Calu3 (cell line): Measurements from ENCODE around the gene SYDE1. TPM values are rescaled to one million over a fixed set of nuclear protein-coding genes. Genes with fewer than 3 reads are reported as not detected.

Source experiments
- BruUV-seq: library from RNA; stranded (reverse); fragments of 400-500 nt; replicated peaks from 2 replicates; lab custom pipeline; 2021; lab: Mats Ljungman, UMichigan
- CTCF ChIA-PET: fragments of 300-600 bp; sonication (Branson Sonifier 250); formaldehyde crosslinking; loops from one replicate; lab custom pipeline; 2022; ENCODE audit warnings: antibody characterized with exemption; lab: Charles Lee
- DNase-seq: peaks from one replicate; pipeline ENCODE4 v3.0.0; 2022
- H3K27ac Mint-ChIP-seq: one replicate; pipeline ENCODE4 v1.8.0; 2022; ENCODE audit warnings: mixed read lengths; ENCODE audit not compliant: unreplicated experiment
- H3K27me3 Mint-ChIP-seq: one replicate; pipeline ENCODE4 v1.8.0; 2022; ENCODE audit warnings: mixed read lengths; ENCODE audit not compliant: unreplicated experiment
- H3K36me3 Mint-ChIP-seq: one replicate; pipeline ENCODE4 v1.8.0; 2022; ENCODE audit warnings: mild to moderate bottlenecking, moderate library complexity, mixed read lengths; ENCODE audit not compliant: insufficient read depth, unreplicated experiment
- H3K4me1 Mint-ChIP-seq: one replicate; pipeline ENCODE4 v1.8.0; 2022; ENCODE audit warnings: mild to moderate bottlenecking, low read depth, mixed read lengths; ENCODE audit not compliant: unreplicated experiment
- H3K4me3 Mint-ChIP-seq: one replicate; pipeline ENCODE4 v1.8.0; 2022; ENCODE audit warnings: mild to moderate bottlenecking, low read depth, moderate library complexity, mixed read lengths; ENCODE audit not compliant: unreplicated experiment
- H3K9me3 Mint-ChIP-seq: one replicate; pipeline ENCODE4 v1.8.0; 2022; ENCODE audit warnings: low read depth, mixed read lengths; ENCODE audit not compliant: unreplicated experiment
- CTCF ChIP-seq: fragments of 200-600 bp; IDR thresholded peaks from one replicate; pipeline ENCODE4 v1.8.0; 2022; ENCODE audit warnings: antibody characterized with exemption; ENCODE audit not compliant: unreplicated experiment
- intact Hi-C: fragments of 100-400 bp; cut with micrococcal nuclease; formaldehyde crosslinking; loops from one replicate; pipeline ENCODE4 v1.10.0; 2022; ENCODE audit not compliant: unreplicated experiment
- total RNA-seq: library from RNA; stranded (reverse); gene quantifications from 2 replicates; pipeline ENCODE4 v1.2.3, GENCODE V29; 2022

Gene SYDE1
- total RNA-seq, 1 experiment from 2014 or later, result 2.1 TPM

- TF ChIP-seq CTCF, result no peak
- H3K36me3 Mint-ChIP-seq, result no peaks in the 10 kb centered on the region
- peaks cover 3% of the 10 kb centered on the region for H3K9me3 Mint-ChIP-seq
- BruUV-seq, result no TSS peak
- H3K4me3 Mint-ChIP-seq, result no peak overlapping the region
- no peak overlapping the region for H3K27ac Mint-ChIP-seq
- intact Hi-C loops, result no loop called here
- H3K4me1 Mint-ChIP-seq, result peaks cover 12% of the 10 kb centered on the region
- no peak for DNase-seq
- H3K27me3 Mint-ChIP-seq, result no peaks in the 10 kb centered on the region
- CTCF ChIA-PET, result interaction anchor here (0.6 to 1.3 kb wide), 3 partner anchors 25 to 44 kb away, joined by 3 to 4 read pairs (median 3); no protein-coding TSS in a partner anchor
These were observed 29.2 kb downstream of the SYDE1 start for GRCh38 chr19:15136234-15136954.

- peaks cover 3% of the 10 kb centered on the region for H3K9me3 Mint-ChIP-seq
- no peak overlapping the region for H3K27ac Mint-ChIP-seq
- peaks cover 12% of the 10 kb centered on the region for H3K4me1 Mint-ChIP-seq
- TF ChIP-seq CTCF, result no peak
- CTCF ChIA-PET, result no interaction called here
- no TSS peak for BruUV-seq
- intact Hi-C loops, result no loop called here
- H3K4me3 Mint-ChIP-seq, result no peak overlapping the region
- H3K27me3 Mint-ChIP-seq, result no peaks in the 10 kb centered on the region
- no peaks in the 10 kb centered on the region for H3K36me3 Mint-ChIP-seq
- DNase-seq, result no peak
These were observed 30.6 kb downstream of the SYDE1 start for GRCh38 chr19:15137777-15138176.

- Mint-ChIP-seq H3K27ac (no peak overlapping the region), H3K4me3 (no peak overlapping the region), H3K36me3 (no peaks in the 10 kb centered on the region), H3K4me1 (peaks cover 12% of the 10 kb centered on the region), H3K27me3 (no peaks in the 10 kb centered on the region), H3K9me3 (peaks cover 3% of the 10 kb centered on the region)
- no peak for DNase-seq
- no peak for TF ChIP-seq CTCF
- BruUV-seq, result no TSS peak
- CTCF ChIA-PET, result no interaction called here
- intact Hi-C loops, result no loop called here
These were observed 31.2 kb downstream of the SYDE1 start for GRCh38 chr19:15138427-15138826.

GRCh38 chr19:15141143-15141542 is 33.9 kb downstream of the SYDE1 start:
- Mint-ChIP-seq H3K27ac (no peak overlapping the region), H3K9me3 (peaks cover 3% of the 10 kb centered on the region), H3K4me1 (peaks cover 11% of the 10 kb centered on the region), H3K4me3 (no peak overlapping the region), H3K27me3 (no peaks in the 10 kb centered on the region), H3K36me3 (no peaks in the 10 kb centered on the region)
- DNase-seq, result no peak
- CTCF ChIA-PET, result no interaction called here
- BruUV-seq, result no TSS peak
- intact Hi-C loops, result no loop called here
- TF ChIP-seq CTCF, result no peak
